ENCODE measurements around the gene KDM4B. TPM values are rescaled to one million over a fixed set of nuclear protein-coding genes. Genes with fewer than 3 reads are reported as not detected.
A peak's percentile ranks its signal among the peaks of the same experiment; 100 is the strongest.
"Not testable (repeated sequence)": the region's sequence is repeated elsewhere in the genome, so short reads cannot be mapped to it uniquely, and the experiment has no call there.

The KDM4B gene
- total RNA-seq, 1 donor from 2014 or later: 38.9 TPM

- H3K27ac Mint-ChIP-seq; H3K27me3 Mint-ChIP-seq (ENCODE audit: insufficient read depth); H3K4me3 Mint-ChIP-seq; H3K36me3 Mint-ChIP-seq (ENCODE audit: low read depth); DNase-seq (ENCODE audit: low spot score); intact Hi-C loops (cut with micrococcal nuclease); H3K9me3 Mint-ChIP-seq; H3K4me1 Mint-ChIP-seq (ENCODE audit: low read depth): not testable (repeated sequence)
Observed at GRCh38 chr19:5164845-5165696, 196.2 kb downstream of the KDM4B start.

- H3K27me3 Mint-ChIP-seq (ENCODE audit: insufficient read depth): peaks cover 4% of the 10 kb centered on the region
- intact Hi-C loops (cut with micrococcal nuclease): no loop called here
- DNase-seq (ENCODE audit: low spot score): no peak
- no peak overlapping the region for H3K27ac Mint-ChIP-seq
- no peaks in the 10 kb centered on the region for H3K36me3 Mint-ChIP-seq (ENCODE audit: low read depth)
- H3K4me1 Mint-ChIP-seq (ENCODE audit: low read depth): no peaks in the 10 kb centered on the region
- no peaks in the 10 kb centered on the region for H3K9me3 Mint-ChIP-seq
- H3K4me3 Mint-ChIP-seq: no peak overlapping the region
Observed at GRCh38 chr19:5165697-5166019, 196.7 kb downstream of the KDM4B start.

GRCh38 chr19:5166262-5166661 lies 197.3 kb downstream of the KDM4B start:
- H3K27ac Mint-ChIP-seq: no peak overlapping the region
- no peaks in the 10 kb centered on the region for H3K9me3 Mint-ChIP-seq
- DNase-seq (ENCODE audit: low spot score): no peak
- H3K27me3 Mint-ChIP-seq (ENCODE audit: insufficient read depth): peaks cover 4% of the 10 kb centered on the region
- intact Hi-C loops (cut with micrococcal nuclease): no loop called here
- no peaks in the 10 kb centered on the region for H3K36me3 Mint-ChIP-seq (ENCODE audit: low read depth)
- no peaks in the 10 kb centered on the region for H3K4me1 Mint-ChIP-seq (ENCODE audit: low read depth)
- H3K4me3 Mint-ChIP-seq: no peak overlapping the region

GRCh38 chr19:5170329-5170745 lies 201.4 kb downstream of the KDM4B start:
- Mint-ChIP-seq H3K27me3 (ENCODE audit: insufficient read depth) (peaks cover 4% of the 10 kb centered on the region), H3K27ac (peak overlapping the region; percentile 24), H3K4me1 (ENCODE audit: low read depth) (no peaks in the 10 kb centered on the region), H3K9me3 (no peaks in the 10 kb centered on the region), H3K4me3 (no peak overlapping the region), H3K36me3 (ENCODE audit: low read depth) (no peaks in the 10 kb centered on the region)
- intact Hi-C loops (cut with micrococcal nuclease): loop anchor here (1.0 kb wide), 1 partner anchor 122 kb away; no protein-coding TSS in a partner anchor
- DNase-seq (ENCODE audit: low spot score): peak; percentile 31

- Mint-ChIP-seq H3K4me3 (no peak overlapping the region), H3K27me3 (ENCODE audit: insufficient read depth) (peaks cover 4% of the 10 kb centered on the region), H3K27ac (no peak overlapping the region), H3K9me3 (no peaks in the 10 kb centered on the region), H3K36me3 (ENCODE audit: low read depth) (no peaks in the 10 kb centered on the region), H3K4me1 (ENCODE audit: low read depth) (no peaks in the 10 kb centered on the region)
- DNase-seq (ENCODE audit: low spot score): no peak
- intact Hi-C loops (cut with micrococcal nuclease): no loop called here
Observed at GRCh38 chr19:5171711-5172110, 202.8 kb downstream of the KDM4B start.

- Mint-ChIP-seq H3K4me3 (no peak overlapping the region), H3K27ac (no peak overlapping the region)
- no peak for DNase-seq (ENCODE audit: low spot score)
Observed at GRCh38 chr19:5172859-5173630, 204.1 kb downstream of the KDM4B start.

GRCh38 chr19:5173993-5174392 lies 205.1 kb downstream of the KDM4B start:
- no peaks in the 10 kb centered on the region for H3K36me3 Mint-ChIP-seq (ENCODE audit: low read depth)
- peaks cover 4% of the 10 kb centered on the region for H3K27me3 Mint-ChIP-seq (ENCODE audit: insufficient read depth)
- H3K27ac Mint-ChIP-seq: no peak overlapping the region
- H3K4me1 Mint-ChIP-seq (ENCODE audit: low read depth): no peaks in the 10 kb centered on the region
- no peak for DNase-seq (ENCODE audit: low spot score)
- intact Hi-C loops (cut with micrococcal nuclease): no loop called here
- H3K9me3 Mint-ChIP-seq: no peaks in the 10 kb centered on the region
- H3K4me3 Mint-ChIP-seq: no peak overlapping the region

More at GRCh38 chr19:5172859-5173630, 204.1 kb downstream of the KDM4B start:
- Mint-ChIP-seq H3K9me3 (no peaks in the 10 kb centered on the region), H3K36me3 (ENCODE audit: low read depth) (no peaks in the 10 kb centered on the region), H3K27me3 (ENCODE audit: insufficient read depth) (peaks cover 4% of the 10 kb centered on the region), H3K4me1 (ENCODE audit: low read depth) (no peaks in the 10 kb centered on the region)
- intact Hi-C loops (cut with micrococcal nuclease): no loop called here

GRCh38 chr19:5177745-5178450 lies 209.0 kb downstream of the KDM4B start:
- Mint-ChIP-seq H3K36me3 (ENCODE audit: low read depth) (no peaks in the 10 kb centered on the region), H3K4me3 (no peak overlapping the region), H3K27me3 (ENCODE audit: insufficient read depth) (no peaks in the 10 kb centered on the region), H3K9me3 (no peaks in the 10 kb centered on the region), H3K27ac (no peak overlapping the region), H3K4me1 (ENCODE audit: low read depth) (no peaks in the 10 kb centered on the region)
- intact Hi-C loops (cut with micrococcal nuclease): no loop called here
- DNase-seq (ENCODE audit: low spot score): no peak

- intact Hi-C loops (cut with micrococcal nuclease): no loop called here
Observed at GRCh38 chr19:5178841-5179240, 209.9 kb downstream of the KDM4B start.

GRCh38 chr19:5179256-5179655 lies 210.3 kb downstream of the KDM4B start:
- H3K4me1 Mint-ChIP-seq (ENCODE audit: low read depth): no peaks in the 10 kb centered on the region
- no peak overlapping the region for H3K27ac Mint-ChIP-seq
- H3K9me3 Mint-ChIP-seq: no peaks in the 10 kb centered on the region
- H3K27me3 Mint-ChIP-seq (ENCODE audit: insufficient read depth): no peaks in the 10 kb centered on the region
- intact Hi-C loops (cut with micrococcal nuclease): no loop called here
- no peaks in the 10 kb centered on the region for H3K36me3 Mint-ChIP-seq (ENCODE audit: low read depth)
- no peak overlapping the region for H3K4me3 Mint-ChIP-seq
- no peak for DNase-seq (ENCODE audit: low spot score)

More at GRCh38 chr19:5178841-5179240, 209.9 kb downstream of the KDM4B start:
- no peak overlapping the region for H3K4me3 Mint-ChIP-seq
- H3K36me3 Mint-ChIP-seq (ENCODE audit: low read depth): no peaks in the 10 kb centered on the region
- no peaks in the 10 kb centered on the region for H3K4me1 Mint-ChIP-seq (ENCODE audit: low read depth)
- H3K9me3 Mint-ChIP-seq: no peaks in the 10 kb centered on the region
- H3K27ac Mint-ChIP-seq: no peak overlapping the region
- no peak for DNase-seq (ENCODE audit: low spot score)
- no peaks in the 10 kb centered on the region for H3K27me3 Mint-ChIP-seq (ENCODE audit: insufficient read depth)

GRCh38 chr19:5181329-5181728 lies 212.4 kb downstream of the KDM4B start:
- Mint-ChIP-seq H3K4me3 (no peak overlapping the region), H3K27ac (no peak overlapping the region), H3K4me1 (ENCODE audit: low read depth) (no peaks in the 10 kb centered on the region), H3K9me3 (no peaks in the 10 kb centered on the region), H3K27me3 (ENCODE audit: insufficient read depth) (no peaks in the 10 kb centered on the region), H3K36me3 (ENCODE audit: low read depth) (no peaks in the 10 kb centered on the region)
- DNase-seq (ENCODE audit: low spot score): no peak
- intact Hi-C loops (cut with micrococcal nuclease): no loop called here

- no peak overlapping the region for H3K27ac Mint-ChIP-seq
- H3K27me3 Mint-ChIP-seq (ENCODE audit: insufficient read depth): no peaks in the 10 kb centered on the region
- intact Hi-C loops (cut with micrococcal nuclease): no loop called here
- H3K4me3 Mint-ChIP-seq: no peak overlapping the region
- no peak for DNase-seq (ENCODE audit: low spot score)
- no peaks in the 10 kb centered on the region for H3K4me1 Mint-ChIP-seq (ENCODE audit: low read depth)
- no peaks in the 10 kb centered on the region for H3K9me3 Mint-ChIP-seq
- H3K36me3 Mint-ChIP-seq (ENCODE audit: low read depth): no peaks in the 10 kb centered on the region
Observed at GRCh38 chr19:5182751-5183150, 213.8 kb downstream of the KDM4B start.

- H3K9me3 Mint-ChIP-seq: no peaks in the 10 kb centered on the region
- no peak overlapping the region for H3K27ac Mint-ChIP-seq
- no peaks in the 10 kb centered on the region for H3K4me1 Mint-ChIP-seq (ENCODE audit: low read depth)
- DNase-seq (ENCODE audit: low spot score): no peak
- intact Hi-C loops (cut with micrococcal nuclease): no loop called here
- H3K36me3 Mint-ChIP-seq (ENCODE audit: low read depth): no peaks in the 10 kb centered on the region
- H3K4me3 Mint-ChIP-seq: no peak overlapping the region
- no peaks in the 10 kb centered on the region for H3K27me3 Mint-ChIP-seq (ENCODE audit: insufficient read depth)
Observed at GRCh38 chr19:5183616-5184015, 214.7 kb downstream of the KDM4B start.

All from activated T-helper 1 cell treated with anti-CD3 and anti-CD28 coated beads, Interleukin-12 subunit alpha, Interleukin-12 subunit beta, Interleukin-2, Interleukin-4 antibody, amounts not matched to agents 30 ng/mL and 10 ng/mL and 1 ng/mL, durations not matched to agents 14 hours and 24 hours and 36 hours (primary cell).